ENCODE measurements around the gene PHACTR1.

PHACTR1 gene

DNA sequence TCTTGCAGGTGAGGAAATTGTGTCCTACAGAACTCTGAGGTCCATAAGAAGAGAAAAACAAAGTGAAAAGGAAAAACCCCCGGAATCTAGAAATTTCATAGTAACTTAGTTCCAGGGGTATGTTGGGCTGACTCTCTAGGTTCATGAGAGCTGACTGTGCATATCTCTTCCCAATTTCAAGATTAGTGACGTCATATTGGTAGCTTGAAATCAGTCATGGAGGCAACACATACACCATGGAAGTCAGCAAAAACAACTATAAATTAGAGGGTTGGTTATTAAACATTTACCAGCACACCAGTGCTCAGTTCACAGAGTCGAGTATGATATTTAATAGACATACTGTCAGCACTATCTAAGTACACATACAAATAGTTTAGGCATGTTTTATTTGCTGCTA is 49.8 kb downstream of the PHACTR1 start:
- CTCF ChIA-PET = no interaction called here
- TF ChIP-seq, protein P1, sequence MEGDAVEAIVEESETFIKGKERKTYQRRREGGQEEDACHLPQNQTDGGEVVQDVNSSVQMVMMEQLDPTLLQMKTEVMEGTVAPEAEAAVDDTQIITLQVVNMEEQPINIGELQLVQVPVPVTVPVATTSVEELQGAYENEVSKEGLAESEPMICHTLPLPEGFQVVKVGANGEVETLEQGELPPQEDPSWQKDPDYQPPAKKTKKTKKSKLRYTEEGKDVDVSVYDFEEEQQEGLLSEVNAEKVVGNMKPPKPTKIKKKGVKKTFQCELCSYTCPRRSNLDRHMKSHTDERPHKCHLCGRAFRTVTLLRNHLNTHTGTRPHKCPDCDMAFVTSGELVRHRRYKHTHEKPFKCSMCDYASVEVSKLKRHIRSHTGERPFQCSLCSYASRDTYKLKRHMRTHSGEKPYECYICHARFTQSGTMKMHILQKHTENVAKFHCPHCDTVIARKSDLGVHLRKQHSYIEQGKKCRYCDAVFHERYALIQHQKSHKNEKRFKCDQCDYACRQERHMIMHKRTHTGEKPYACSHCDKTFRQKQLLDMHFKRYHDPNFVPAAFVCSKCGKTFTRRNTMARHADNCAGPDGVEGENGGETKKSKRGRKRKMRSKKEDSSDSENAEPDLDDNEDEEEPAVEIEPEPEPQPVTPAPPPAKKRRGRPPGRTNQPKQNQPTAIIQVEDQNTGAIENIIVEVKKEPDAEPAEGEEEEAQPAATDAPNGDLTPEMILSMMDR (IDR thresholded peaks at IDR 0.05; ENCODE audit: insufficient read depth, low read length, missing control alignments) = no peak
- POLR2A ChIA-PET = no interaction called here
- no peak overlapping the region for H3K4me3 ChIP-seq (ENCODE audit: low read depth, low read length)
- no peak for DNase-seq (ENCODE audit: low read depth, low spot score)

DNA sequence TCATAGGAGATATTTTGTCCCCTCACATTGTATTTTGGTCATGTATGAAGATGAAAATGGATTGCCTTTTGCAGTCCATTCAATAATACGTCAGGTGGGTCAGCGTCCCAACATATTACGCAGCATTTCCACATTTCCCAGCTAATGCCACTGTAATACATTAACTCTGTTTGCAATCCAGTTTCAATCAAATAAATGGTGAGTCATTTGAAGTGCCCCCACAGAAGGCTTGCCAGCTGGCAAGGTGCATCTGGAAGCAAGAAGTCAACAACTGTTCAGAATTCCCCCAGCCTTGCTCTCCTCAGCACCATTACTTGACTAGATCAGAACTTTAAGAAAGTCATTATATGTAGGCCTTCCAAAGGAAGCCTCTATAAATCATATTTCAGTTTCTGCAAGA is 50.4 kb downstream of the PHACTR1 start:
- H3K4me3 ChIP-seq (ENCODE audit: low read depth, low read length) = no peak overlapping the region
- CTCF ChIA-PET = no interaction called here
- TF ChIP-seq, protein P1 (IDR thresholded peaks at IDR 0.05; ENCODE audit: insufficient read depth, low read length, missing control alignments) = no peak
- POLR2A ChIA-PET = no interaction called here
- no peak for DNase-seq (ENCODE audit: low read depth, low spot score)

DNA sequence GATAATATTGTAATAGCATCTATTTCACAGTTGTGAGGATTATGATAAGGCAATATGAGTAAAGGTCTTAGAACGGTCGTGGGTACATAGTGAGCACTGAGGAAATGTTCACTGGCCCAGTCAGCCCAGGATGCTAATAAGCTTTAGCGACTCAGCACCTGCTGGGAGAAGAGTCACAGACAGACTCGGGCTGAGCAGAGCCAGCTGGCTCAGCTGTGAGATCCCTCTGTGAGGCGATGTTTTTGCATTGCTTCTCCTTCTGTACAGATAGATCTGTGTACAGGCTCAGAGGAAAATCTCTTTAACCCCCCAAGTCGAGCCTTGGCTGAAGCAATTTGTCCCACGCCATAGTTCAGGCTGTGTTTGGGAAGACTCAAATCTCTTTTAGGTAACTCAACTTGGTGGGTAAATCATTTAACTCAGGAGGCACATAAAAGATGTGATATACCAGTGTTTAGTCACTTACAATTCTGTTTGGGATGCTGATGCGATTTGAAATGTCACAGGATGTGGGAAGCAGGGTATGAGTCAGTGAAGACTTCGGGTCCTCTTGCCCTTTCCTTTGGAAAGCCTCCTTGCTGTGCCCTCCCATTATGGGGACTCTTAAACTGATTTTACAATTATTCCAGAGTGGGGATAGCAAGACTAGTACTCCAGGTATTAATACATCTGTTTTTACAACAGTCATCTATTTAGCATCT is 53.1 kb downstream of the PHACTR1 start:
- POLR2A ChIA-PET = no interaction called here
- TF ChIP-seq, protein P1 (IDR thresholded peaks at IDR 0.05; ENCODE audit: insufficient read depth, low read length, missing control alignments) = no peak
- no peak overlapping the region for H3K4me3 ChIP-seq (ENCODE audit: low read depth, low read length)
- CTCF ChIA-PET = no interaction called here
- no peak for DNase-seq (ENCODE audit: low read depth, low spot score)

DNA sequence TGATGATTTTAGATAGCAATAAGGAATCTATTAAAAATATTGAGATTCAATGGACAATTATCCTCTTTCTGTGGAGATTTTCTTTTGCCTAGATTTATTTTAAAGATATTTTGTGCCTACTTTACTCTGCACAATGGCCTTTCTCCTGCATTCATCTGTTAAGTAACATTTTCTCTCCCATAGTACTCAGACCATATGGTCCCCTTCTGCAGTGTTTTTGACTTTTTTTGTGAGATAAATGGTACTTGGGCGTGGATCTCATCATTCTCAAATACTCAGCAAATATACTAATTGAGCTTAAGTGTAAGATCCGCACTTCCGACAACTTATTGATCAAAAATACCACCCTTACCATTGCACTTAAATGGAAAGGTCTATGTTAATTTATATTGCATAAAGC is 55.8 kb downstream of the PHACTR1 start:
- CTCF ChIA-PET = no interaction called here
- no peak for DNase-seq (ENCODE audit: low read depth, low spot score)
- TF ChIP-seq, protein P1 (IDR thresholded peaks at IDR 0.05; ENCODE audit: insufficient read depth, low read length, missing control alignments) = no peak
- H3K4me3 ChIP-seq (ENCODE audit: low read depth, low read length) = no peak overlapping the region
- POLR2A ChIA-PET = no interaction called here

DNA sequence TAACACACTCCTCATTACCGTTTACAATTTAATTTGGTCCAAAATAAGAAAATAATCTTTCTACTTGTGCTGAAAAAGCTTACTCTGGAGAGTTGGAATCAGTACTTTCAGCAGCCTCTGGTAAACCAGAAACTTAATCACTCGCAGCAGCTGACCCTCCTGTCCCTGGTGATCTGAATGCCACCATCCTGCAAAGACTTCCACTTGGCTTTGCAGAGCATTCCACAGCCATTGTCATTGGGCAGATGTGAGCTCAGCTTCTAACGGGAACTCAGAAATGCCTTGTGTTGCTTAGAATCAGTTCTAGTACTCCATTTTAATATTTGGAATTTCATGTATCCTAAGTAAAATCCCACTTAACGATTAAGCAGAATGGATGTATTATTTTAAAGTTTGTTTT is 59.7 kb downstream of the PHACTR1 start:
- POLR2A ChIA-PET = no interaction called here

DNA sequence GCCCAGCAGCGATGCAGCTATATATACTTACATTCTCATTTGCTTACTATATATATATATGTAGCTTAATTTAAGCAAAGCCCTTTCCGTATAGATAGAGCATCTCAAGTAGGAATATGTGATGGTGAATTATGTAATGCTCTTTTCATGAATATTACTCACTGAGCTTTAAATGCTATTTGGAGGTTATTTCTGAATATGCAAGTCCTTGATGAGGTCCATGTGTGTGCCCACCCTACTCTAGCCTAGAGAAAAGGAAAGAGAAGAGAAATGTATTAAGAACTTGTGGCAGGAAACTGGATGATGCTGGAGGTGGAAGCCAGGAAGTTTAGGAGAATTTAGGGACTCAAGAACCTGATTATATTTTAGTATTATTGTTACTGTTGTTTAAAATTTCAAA is 63.2 kb downstream of the PHACTR1 start:
- DNase-seq (ENCODE audit: low read depth, low spot score) = no peak
- no peak overlapping the region for H3K4me3 ChIP-seq (ENCODE audit: low read depth, low read length)
- POLR2A ChIA-PET = no interaction called here
- TF ChIP-seq, protein P1 (IDR thresholded peaks at IDR 0.05; ENCODE audit: insufficient read depth, low read length, missing control alignments) = no peak
- CTCF ChIA-PET = no interaction called here

More for the DNA sequence above, 59.7 kb downstream of the PHACTR1 start:
- no peak overlapping the region for H3K4me3 ChIP-seq (ENCODE audit: low read depth, low read length)
- no peak for DNase-seq (ENCODE audit: low read depth, low spot score)
- CTCF ChIA-PET = no interaction called here
- TF ChIP-seq, protein P1 (IDR thresholded peaks at IDR 0.05; ENCODE audit: insufficient read depth, low read length, missing control alignments) = no peak
